GM04503 (cell line): ENCODE data around the gene TUBB4B.

Experiments
- DNase-seq: peaks from one replicate; pipeline ENCODE4 v3.0.0-alpha.2; 2012; ENCODE audit warnings: low read depth

Gene TUBB4B

GRCh38 chr9:137240841-137241489 lies at the start of gene TUBB4B:
TUBB4B (plus strand) TSS chr9:137241287; CDS start chr9:137241361, 74 bp downstream.
- peak; percentile 98 for DNase-seq

GRCh38 chr9:137191691-137192447 lies 49.2 kb upstream of the TUBB4B start:
- DNase-seq, result no peak

GRCh38 chr9:137192448-137192780 lies 48.7 kb upstream of the TUBB4B start:
- DNase-seq, result no peak

GRCh38 chr9:137192859-137193258 lies 48.2 kb upstream of the TUBB4B start:
- DNase-seq, result no peak

GRCh38 chr9:137193771-137194170 lies 47.3 kb upstream of the TUBB4B start:
- no peak for DNase-seq

- DNase-seq, result no peak
Measured at GRCh38 chr9:137194388-137194787, 46.7 kb upstream of the TUBB4B start.

- no peak for DNase-seq
Measured at GRCh38 chr9:137194909-137195308, 46.2 kb upstream of the TUBB4B start.

GRCh38 chr9:137195525-137196220 lies 45.4 kb upstream of the TUBB4B start:
- DNase-seq, result no peak

- no peak for DNase-seq
Measured at GRCh38 chr9:137198051-137198901, 42.8 kb upstream of the TUBB4B start.

GRCh38 chr9:137198902-137199283 lies 42.2 kb upstream of the TUBB4B start:
- DNase-seq, result no peak

GRCh38 chr9:137199411-137200121 lies 41.5 kb upstream of the TUBB4B start:
- no peak for DNase-seq

- peak; percentile 90 for DNase-seq
Measured at GRCh38 chr9:137200311-137201204, 40.5 kb upstream of the TUBB4B start, which contains the start of gene TPRN. TPRN (minus strand) TSS chr9:137200741; CDS start chr9:137200711, 30 bp downstream.

GRCh38 chr9:137201205-137201868 lies 39.8 kb upstream of the TUBB4B start:
- DNase-seq, result no peak

- DNase-seq, result no peak
Measured at GRCh38 chr9:137202966-137203365, 38.1 kb upstream of the TUBB4B start.

GRCh38 chr9:137204731-137205125 lies 36.4 kb upstream of the TUBB4B start:
- no peak for DNase-seq

GRCh38 chr9:137205126-137206069 lies 35.7 kb upstream of the TUBB4B start, which contains the start of the genes NDOR1 and TMEM203:
NDOR1 (plus strand) TSS chr9:137205700; CDS start chr9:137205778, 78 bp downstream.
TMEM203 (minus strand) TSS chr9:137205648; CDS start chr9:137205414, 234 bp downstream.
- DNase-seq, result no peak

GRCh38 chr9:137206602-137207001 lies 34.5 kb upstream of the TUBB4B start:
- DNase-seq, result no peak

- DNase-seq, result no peak
Measured at GRCh38 chr9:137211532-137211931, 29.6 kb upstream of the TUBB4B start.
